IPS DF 4.7 (cell line): Measurements from ENCODE around the gene SPRR2B.
"Not testable (repeated sequence)": the region's sequence is repeated elsewhere in the genome, so short reads cannot be mapped to it uniquely, and the experiment has no call there.

ENCODE experiments used
- DNase-seq: peaks from one replicate; pipeline ENCODE4 v3.0.0-alpha.2; 2013; ENCODE audit warnings: low spot score; ENCODE audit errors: extremely low read depth

SPRR2B gene

GRCh38 chr1:153071511-153071910 is at the start of gene SPRR2B:
Gene SPRR2B, minus strand, starts transcription at chr1:153071611. Its CDS starts 772 bp downstream, at chr1:153070839.
- DNase-seq, result no peak

GRCh38 chr1:153120945-153121344 is 49.5 kb upstream of the SPRR2B start:
- no peak for DNase-seq

- DNase-seq, result no peak
These were observed 48.1 kb upstream of the SPRR2B start for GRCh38 chr1:153119491-153119971.

GRCh38 chr1:153115264-153115663 is 43.9 kb upstream of the SPRR2B start:
- DNase-seq, result not testable (repeated sequence)

GRCh38 chr1:153113416-153113815 is 42.0 kb upstream of the SPRR2B start, which contains the start of gene SPRR2F:
Gene SPRR2F, minus strand, starts transcription at chr1:153113516. Its CDS starts 783 bp downstream, at chr1:153112733.
- DNase-seq, result no peak

GRCh38 chr1:153112454-153112853 is 41.0 kb upstream of the SPRR2B start:
- not testable (repeated sequence) for DNase-seq

GRCh38 chr1:153100245-153100644 is 28.8 kb upstream of the SPRR2B start:
- DNase-seq, result no peak

GRCh38 chr1:153099461-153100045 is 28.1 kb upstream of the SPRR2B start:
- DNase-seq, result no peak

GRCh38 chr1:153095764-153096163 is 24.4 kb upstream of the SPRR2B start:
- DNase-seq, result no peak

GRCh38 chr1:153094426-153094825 is 23.0 kb upstream of the SPRR2B start, which contains the start of gene SPRR2E:
Gene SPRR2E, minus strand, starts transcription at chr1:153094526. Its CDS starts 775 bp downstream, at chr1:153093751.
- DNase-seq, result no peak

GRCh38 chr1:153087652-153088051 is 16.2 kb upstream of the SPRR2B start:
- DNase-seq, result no peak

- no peak for DNase-seq
These were observed 10.3 kb upstream of the SPRR2B start for GRCh38 chr1:153081736-153082135.

GRCh38 chr1:153072806-153073726 is 1.7 kb upstream of the SPRR2B start:
- no peak for DNase-seq

- DNase-seq, result no peak
These were observed 1.2 kb downstream of the SPRR2B start for GRCh38 chr1:153070243-153070642.

- no peak for DNase-seq
These were observed 12.3 kb downstream of the SPRR2B start for GRCh38 chr1:153058826-153059784.

GRCh38 chr1:153058154-153058553 is 13.3 kb downstream of the SPRR2B start:
- DNase-seq, result no peak

- DNase-seq, result no peak
These were observed 14.0 kb downstream of the SPRR2B start, which contains the start of gene SPRR2A for GRCh38 chr1:153057375-153057774. Gene SPRR2A, minus strand, starts transcription at chr1:153057512. Its CDS starts 777 bp downstream, at chr1:153056735.

GRCh38 chr1:153056111-153056510 is 15.3 kb downstream of the SPRR2B start:
- not testable (repeated sequence) for DNase-seq

- DNase-seq, result no peak
These were observed 22.2 kb downstream of the SPRR2B start for GRCh38 chr1:153049211-153049610.

- no peak for DNase-seq
These were observed 30.3 kb downstream of the SPRR2B start, which contains the start of gene SPRR2D for GRCh38 chr1:153040950-153041631. Gene SPRR2D, minus strand, starts transcription at chr1:153041120. Its CDS starts 774 bp downstream, at chr1:153040346.
